GM23248 (cell line): ENCODE data around the gene CNTNAP1.

Experiments used
- EZH2 ChIP-seq: fragments of 200-600 bp; sonication (generic); IDR thresholded peaks from 2 replicates; pipeline ENCODE4 v1.6.1; 2018; ENCODE audit warnings: antibody characterized with exemption, mild to moderate bottlenecking; ENCODE audit not compliant: insufficient read depth, poor library complexity, severe bottlenecking
- EZH2phosphoT487 ChIP-seq: fragments of 200-600 bp; sonication (generic); IDR thresholded peaks from 2 replicates; pipeline ENCODE4 v1.6.1; 2018; ENCODE audit warnings: antibody characterized with exemption, moderate library complexity, mild to moderate bottlenecking, low read depth; ENCODE audit not compliant: insufficient read depth

DNA sequence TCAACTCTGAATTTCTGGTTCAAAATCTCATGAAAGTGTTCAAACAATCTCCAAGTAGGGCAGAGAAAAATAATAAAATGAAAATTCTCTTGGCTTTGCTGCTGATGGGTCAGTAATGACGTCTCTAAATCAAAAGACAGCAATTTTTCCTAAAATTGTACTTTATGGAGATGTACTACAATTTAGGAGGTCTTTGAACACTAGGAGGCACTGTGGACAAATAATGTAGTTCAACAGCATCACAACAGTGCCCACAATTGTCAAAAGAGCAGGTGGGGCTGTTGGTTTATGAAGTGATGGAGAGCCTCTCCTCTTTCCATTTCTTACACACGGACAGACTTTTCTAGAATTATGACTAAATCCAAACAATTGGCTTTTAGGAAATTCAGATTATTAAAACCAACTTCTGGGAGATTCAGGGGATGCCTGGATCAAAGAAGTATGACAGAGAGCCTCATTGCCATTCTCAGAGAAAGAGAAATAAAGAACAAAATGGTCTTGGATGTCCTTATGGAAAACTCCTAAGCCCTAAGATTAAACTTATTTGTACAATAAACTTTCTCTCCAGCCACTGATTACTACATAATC lies 38.8 kb downstream of the CNTNAP1 start:
- TF ChIP-seq EZH2 (no peak), EZH2phosphoT487 (no peak)
